Muscle of leg (tissue), 11 donors: Measurements from ENCODE around the gene IL23A. TPM values are rescaled to one million over a fixed set of nuclear protein-coding genes. Genes with fewer than 3 reads are reported as not detected.
"Not testable (repeated sequence)": the region's sequence is repeated elsewhere in the genome, so short reads cannot be mapped to it uniquely, and the experiment has no call there.

ENCODE experiments used
- DNase-seq: peaks from one replicate; pipeline ENCODE4 v3.0.0; 2013
- H3K27ac ChIP-seq: one replicate; pipeline ENCODE4 v1.5.1; 2013; ENCODE audit warnings: mild to moderate bottlenecking, low read length, control low read depth
- H3K27me3 ChIP-seq: one replicate; pipeline ENCODE4 v1.6.1; 2013; ENCODE audit warnings: low read length; ENCODE audit not compliant: control insufficient read depth, insufficient read depth
- H3K36me3 ChIP-seq: one replicate; pipeline ENCODE4 v1.6.1; 2013; ENCODE audit warnings: low read length; ENCODE audit not compliant: control insufficient read depth, insufficient read depth
- H3K4me1 ChIP-seq: one replicate; pipeline ENCODE4 v1.6.1; 2013; ENCODE audit warnings: low read length; ENCODE audit not compliant: control insufficient read depth, insufficient read depth
- H3K4me3 ChIP-seq: one replicate; pipeline ENCODE4 v1.5.1; 2013; ENCODE audit warnings: low read length, control low read depth
- H3K9me3 ChIP-seq: replicated peaks from 2 replicates; pipeline ENCODE4 v1.6.1; 2013; ENCODE audit warnings: low read depth, low read length; ENCODE audit not compliant: control insufficient read depth
- WGBS: methylation state at CpG from one replicate; pipeline ENCODE4 v1.1.5; 2013; ENCODE audit warnings: missing lambda C conversion rate; ENCODE audit not compliant: insufficient coverage; 5-methylcytosine and 5-hydroxymethylcytosine counted together
- polyA plus RNA-seq, 8 donors: library from polyadenylated mRNA; unstranded; fragments of 120-200 nt; gene quantifications; one replicate each; pipeline versions ENCODE4 v1.2.1 to v1.2.3, GENCODE V29; 2013; ENCODE audit warnings: inconsistent platforms in 1 of 8, low replicate concordance in 1 of 8; ENCODE audit not compliant: insufficient read length in 8 of 8, insufficient read depth in 1 of 8
- total RNA-seq: library from RNA; stranded (reverse); fragments of 120-200 nt; gene quantifications from one replicate; pipeline ENCODE4 v1.2.4, GENCODE V29; 2013

The IL23A gene
- total and polyA plus RNA-seq, 9 donors: 0.18 to 0.74 (median 0.38) TPM

DNA sequence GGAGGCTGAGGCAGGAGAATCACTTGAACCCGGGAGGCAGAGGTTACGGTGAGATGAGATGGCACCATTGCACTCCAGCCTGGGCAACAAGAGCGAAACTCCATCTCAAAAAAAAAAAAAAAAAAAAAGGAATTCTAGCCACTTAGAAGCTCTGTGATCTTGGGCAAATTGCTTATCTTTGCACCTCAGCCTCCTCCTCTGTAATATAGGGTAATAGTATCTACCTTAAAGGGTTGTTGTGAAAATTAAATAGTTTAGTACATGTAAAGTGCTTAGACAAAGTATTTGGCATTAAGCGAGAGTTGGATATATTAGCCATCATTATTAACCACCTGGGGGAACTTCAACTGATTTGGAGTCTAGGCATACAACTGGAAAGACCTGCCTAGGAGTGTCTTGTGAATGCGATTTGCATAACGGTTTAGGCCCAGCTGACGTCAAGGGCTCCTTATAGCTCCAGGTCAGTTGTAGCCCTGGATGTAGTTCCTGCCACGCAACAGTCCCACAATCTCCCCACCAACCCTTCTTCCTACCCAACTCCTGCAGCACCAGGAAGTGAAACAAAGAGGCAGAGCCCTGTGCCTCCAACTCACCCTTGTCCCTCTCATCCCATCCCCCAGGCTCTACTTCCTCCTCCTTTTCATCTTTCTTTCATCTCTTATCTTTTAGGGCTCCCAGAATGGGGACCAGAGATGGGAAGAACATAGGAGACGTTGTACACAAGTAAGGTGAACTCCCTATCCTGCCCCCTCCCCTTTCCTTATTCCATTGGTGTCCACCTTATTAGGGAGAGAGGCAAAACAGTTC is 2.1 kb upstream of the IL23A start:
- Histone ChIP-seq H3K27me3 (no peaks in the 10 kb centered on the region), H3K9me3 (no peaks in the 10 kb centered on the region), H3K27ac (no peak overlapping the region), H3K4me1 (peaks cover 13% of the 10 kb centered on the region), H3K36me3 (peaks cover 4% of the 10 kb centered on the region), H3K4me3 (no peak overlapping the region)
- DNase-seq: peak; percentile 48
- WGBS: 57% methylated on average over 4 of the region's 9 CpGs

DNA sequence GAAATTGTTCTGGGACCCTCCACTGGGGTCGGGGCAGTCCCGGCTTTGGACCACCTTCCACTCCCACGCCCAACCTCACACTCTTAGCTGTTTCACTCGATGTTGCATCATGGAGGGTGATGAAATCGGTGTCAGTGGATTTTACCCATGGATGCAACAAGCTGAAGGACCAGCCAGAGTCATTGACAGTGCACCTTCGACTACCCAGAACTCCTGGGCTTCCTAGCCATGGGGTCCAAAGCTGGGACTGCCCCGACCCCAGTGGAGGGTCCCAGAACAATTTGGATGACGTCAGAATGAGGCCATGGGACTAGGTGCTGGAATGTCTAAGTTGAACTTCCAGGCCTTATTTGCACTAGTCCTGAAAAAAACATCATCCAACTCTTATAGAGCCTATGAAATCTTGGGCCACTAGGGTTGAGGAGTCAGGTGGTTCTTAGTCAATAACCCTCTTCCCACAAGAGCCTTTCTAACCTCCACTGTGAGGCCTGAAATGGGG is 882 bp upstream of the IL23A start:
- H3K27me3 ChIP-seq: no peaks in the 10 kb centered on the region
- H3K36me3 ChIP-seq: peaks cover 14% of the 10 kb centered on the region

DNA sequence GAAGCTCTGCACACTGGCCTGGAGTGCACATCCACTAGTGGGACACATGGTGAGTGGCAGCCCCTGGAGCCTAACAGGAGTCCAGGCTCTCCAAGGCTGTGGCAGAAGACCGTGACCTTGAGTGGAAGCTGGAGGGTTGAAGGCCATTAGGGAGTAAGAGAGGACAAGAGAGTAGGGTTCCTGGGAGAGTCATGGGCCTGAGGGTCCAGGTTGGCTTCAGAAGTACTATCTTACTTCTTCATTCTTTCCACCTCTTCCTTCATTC is 406 bp downstream of the IL23A start:
- H3K36me3 ChIP-seq: peaks cover 27% of the 10 kb centered on the region
- no peak overlapping the region for H3K4me3 ChIP-seq
- WGBS: no CpG with 5 or more reads among the region's 1 CpG
- no peaks in the 10 kb centered on the region for H3K9me3 ChIP-seq
- no peak overlapping the region for H3K27ac ChIP-seq
- peaks cover 3% of the 10 kb centered on the region for H3K4me1 ChIP-seq
- DNase-seq: no peak
- no peaks in the 10 kb centered on the region for H3K27me3 ChIP-seq

More for the DNA sequence above, 882 bp upstream of the IL23A start:
- no peak overlapping the region for H3K4me3 ChIP-seq
- H3K4me1 ChIP-seq: peaks cover 10% of the 10 kb centered on the region
- H3K27ac ChIP-seq: no peak overlapping the region
- H3K9me3 ChIP-seq: no peaks in the 10 kb centered on the region
- no peak for DNase-seq
- WGBS: 82% methylated on average over 5 of the region's 8 CpGs

DNA sequence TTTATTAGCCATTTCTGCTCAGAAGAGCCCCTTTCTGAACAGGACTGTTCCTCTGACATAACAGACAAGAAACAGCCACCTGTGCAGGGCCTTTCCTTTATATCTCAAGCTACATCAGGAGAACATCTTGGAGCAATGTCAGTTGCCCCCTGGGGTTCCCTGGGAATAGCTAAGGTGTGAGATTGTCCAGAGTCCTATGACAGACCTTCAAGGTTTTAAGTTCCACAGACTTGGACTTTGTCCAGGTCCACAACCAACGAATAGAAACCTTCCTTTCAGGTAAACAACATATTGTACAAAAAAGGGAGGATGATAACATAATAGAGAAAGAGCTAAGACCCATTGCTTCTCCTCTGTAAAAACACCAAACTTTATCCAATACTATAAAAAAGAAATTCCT is 2.9 kb downstream of the IL23A start:
- DNase-seq: no peak
- H3K36me3 ChIP-seq: peaks cover 47% of the 10 kb centered on the region
- H3K9me3 ChIP-seq: no peaks in the 10 kb centered on the region
- H3K27me3 ChIP-seq: no peaks in the 10 kb centered on the region
- H3K4me3 ChIP-seq: no peak overlapping the region
- H3K4me1 ChIP-seq: no peaks in the 10 kb centered on the region
- H3K27ac ChIP-seq: no peak overlapping the region
- no CpG with 5 or more reads among the region's 1 CpG for WGBS

DNA sequence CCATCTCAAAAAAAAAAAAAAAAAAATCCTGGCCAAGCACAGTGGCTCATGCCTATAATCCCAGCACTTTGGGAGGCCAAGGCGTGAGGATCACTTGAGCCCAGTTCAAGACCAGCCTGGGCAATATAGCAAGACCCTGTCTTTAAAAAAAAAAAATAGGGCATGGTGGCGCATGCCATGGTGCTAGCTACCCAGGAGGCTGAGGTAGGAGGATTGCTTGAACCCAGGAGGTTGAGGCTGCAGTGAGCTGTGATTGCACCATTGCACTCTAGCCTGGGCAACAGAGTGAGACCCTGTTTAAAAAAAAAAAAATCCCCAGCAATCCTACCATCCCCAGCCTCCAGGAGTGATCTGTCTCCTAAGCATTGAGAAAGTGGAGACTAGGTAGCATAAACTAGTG is 3.6 kb downstream of the IL23A start:
- DNase-seq, H3K9me3 ChIP-seq, H3K27ac ChIP-seq, H3K27me3 ChIP-seq, H3K4me3 ChIP-seq, H3K4me1 ChIP-seq: not testable (repeated sequence)
- peaks cover 53% of the 10 kb centered on the region for H3K36me3 ChIP-seq
- 100% methylated on average over 1 of the region's 2 CpGs for WGBS

DNA sequence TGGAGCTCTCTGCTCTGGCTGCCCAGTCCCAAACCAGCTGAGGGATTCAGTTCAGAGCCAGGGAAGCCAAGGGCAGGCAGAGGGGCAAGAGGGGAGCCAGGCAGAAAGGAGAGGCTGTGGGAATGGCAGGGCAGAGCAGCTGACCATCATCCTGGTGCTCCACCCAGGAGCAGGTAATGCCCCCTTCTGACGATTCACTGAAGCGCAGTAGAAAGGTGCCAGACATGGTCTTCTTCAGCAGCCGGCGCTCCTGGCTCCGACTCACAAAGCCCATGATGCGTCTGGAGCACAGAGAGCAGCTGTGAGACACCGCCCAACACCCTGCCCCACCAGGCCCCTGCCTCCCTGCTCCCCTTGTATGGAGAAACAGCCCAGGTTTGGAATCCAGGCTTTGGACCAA is 8.0 kb downstream of the IL23A start:
- H3K27ac ChIP-seq: no peak overlapping the region
- H3K4me3 ChIP-seq: no peak overlapping the region
- H3K4me1 ChIP-seq: no peaks in the 10 kb centered on the region
- H3K9me3 ChIP-seq: no peaks in the 10 kb centered on the region
- peaks cover 86% of the 10 kb centered on the region for H3K36me3 ChIP-seq
- DNase-seq: no peak
- 68% methylated on average over 7 of the region's 7 CpGs for WGBS
- H3K27me3 ChIP-seq: no peaks in the 10 kb centered on the region

DNA sequence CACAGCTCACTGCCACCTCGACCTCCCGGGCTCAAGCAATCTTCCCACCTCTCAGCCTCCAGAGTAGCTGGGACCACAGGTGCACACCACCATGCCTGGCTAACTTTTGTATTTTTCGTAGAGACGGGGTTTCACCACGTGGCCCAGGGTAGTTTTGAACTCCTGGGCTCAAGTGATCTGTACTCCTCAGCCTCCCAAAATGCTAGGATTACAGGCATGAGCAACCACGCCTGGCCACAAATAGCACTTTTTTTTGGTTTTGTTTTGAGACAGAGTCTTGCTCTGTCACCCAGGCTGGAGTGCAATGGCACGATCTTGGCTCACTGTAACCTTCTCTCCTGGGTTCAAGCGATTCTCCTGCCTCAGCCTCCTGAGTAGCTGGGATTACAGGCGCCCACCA is 8.6 kb downstream of the IL23A start:
- H3K4me3 ChIP-seq, H3K27me3 ChIP-seq, DNase-seq, H3K9me3 ChIP-seq, H3K27ac ChIP-seq, H3K4me1 ChIP-seq: not testable (repeated sequence)
- peaks cover 84% of the 10 kb centered on the region for H3K36me3 ChIP-seq
- WGBS: 98% methylated on average over 5 of the region's 9 CpGs

DNA sequence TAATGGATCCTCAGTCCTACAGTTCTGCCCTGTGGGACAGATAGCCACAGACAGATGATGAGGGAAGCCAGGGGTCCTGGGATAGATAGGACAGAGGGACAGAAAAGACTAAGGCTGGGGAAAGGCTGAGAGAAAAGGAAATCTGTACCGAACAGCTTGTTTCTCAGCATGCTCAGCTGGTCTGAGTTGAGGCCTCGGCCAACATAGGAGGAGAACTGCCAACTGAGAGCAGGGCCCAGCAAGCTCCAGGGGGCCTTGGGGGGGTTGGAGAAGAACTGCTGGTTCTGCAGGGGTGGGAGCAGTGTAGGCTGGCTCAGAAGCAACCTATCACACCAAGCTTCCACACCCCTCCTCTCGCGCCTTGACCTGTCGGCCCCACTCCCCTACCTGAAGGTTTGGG is 10.1 kb downstream of the IL23A start:
- Histone ChIP-seq H3K36me3 (peaks cover 79% of the 10 kb centered on the region), H3K27ac (no peak overlapping the region)

DNA sequence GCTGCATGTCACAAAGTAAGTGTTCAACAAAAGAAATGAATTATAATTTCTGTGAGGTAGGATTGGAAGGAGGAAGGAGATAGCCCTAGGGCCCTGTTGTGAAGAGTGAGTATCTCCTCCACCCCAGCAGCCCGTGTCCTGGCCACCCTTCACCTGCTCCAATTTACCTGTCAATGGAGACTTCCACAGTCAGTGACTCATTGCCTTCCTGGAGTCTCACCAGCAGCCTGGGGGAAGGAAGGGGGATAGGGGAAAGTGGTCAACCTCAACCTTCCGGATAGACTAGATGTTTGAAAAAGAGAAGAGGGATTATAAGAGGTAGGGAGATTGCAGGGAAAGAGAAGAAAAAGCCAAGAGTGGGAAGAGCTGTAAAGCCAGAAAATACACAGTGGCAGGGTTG is 12.0 kb downstream of the IL23A start:
- no peak overlapping the region for H3K4me3 ChIP-seq
- no peak overlapping the region for H3K27ac ChIP-seq
- H3K4me1 ChIP-seq: no peaks in the 10 kb centered on the region
- no peaks in the 10 kb centered on the region for H3K9me3 ChIP-seq
- no peak for DNase-seq
- no peaks in the 10 kb centered on the region for H3K27me3 ChIP-seq
- peaks cover 82% of the 10 kb centered on the region for H3K36me3 ChIP-seq
- 100% methylated on average over 1 of the region's 2 CpGs for WGBS

More for the DNA sequence above, 10.1 kb downstream of the IL23A start:
- WGBS: 89% methylated on average over 1 of the region's 5 CpGs
- Histone ChIP-seq H3K4me3 (no peak overlapping the region), H3K9me3 (no peaks in the 10 kb centered on the region), H3K27me3 (no peaks in the 10 kb centered on the region), H3K4me1 (no peaks in the 10 kb centered on the region)
- no peak for DNase-seq

DNA sequence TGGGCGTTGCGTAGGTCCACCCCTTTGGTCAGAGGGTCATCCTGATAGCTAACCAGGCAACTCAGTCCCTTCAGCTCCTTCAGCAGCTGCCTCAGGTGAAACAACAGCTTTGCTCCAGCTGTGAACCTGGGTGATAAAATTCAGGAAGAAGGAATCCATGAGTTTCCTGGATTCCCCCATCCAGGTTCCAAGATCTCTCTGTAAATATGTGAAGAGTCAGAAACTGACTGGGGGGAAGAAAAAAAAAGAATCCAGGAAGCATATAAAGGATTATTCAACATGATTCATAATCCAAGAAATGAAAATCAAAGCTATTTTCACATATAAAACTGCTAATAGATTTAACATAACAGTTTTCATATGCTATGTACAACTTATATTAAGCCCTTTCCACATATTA is 12.6 kb downstream of the IL23A start:
- Histone ChIP-seq H3K9me3 (no peaks in the 10 kb centered on the region), H3K27me3 (no peaks in the 10 kb centered on the region), H3K4me3 (no peak overlapping the region), H3K27ac (no peak overlapping the region), H3K36me3 (peaks cover 82% of the 10 kb centered on the region), H3K4me1 (no peaks in the 10 kb centered on the region)
- DNase-seq: no peak
- WGBS: 100% methylated on average over 2 of the region's 2 CpGs
